ENCODE results near the gene SDR39U1. TPM values are rescaled to one million over a fixed set of nuclear protein-coding genes. Genes with fewer than 3 reads are reported as not detected.
"Not testable (repeated sequence)": the region's sequence is repeated elsewhere in the genome, so short reads cannot be mapped to it uniquely, and the experiment has no call there.

The SDR39U1 gene
- polyA plus RNA-seq, 1 donor from 2014 or later, result 142 TPM

- TF ChIP-seq RAD21 (conservative IDR thresholded peaks at IDR 0.05) (no peak), MXI1 (conservative IDR thresholded peaks at IDR 0.05; ENCODE audit: poor library complexity, severe bottlenecking) (no peak), EP300 (conservative IDR thresholded peaks at IDR 0.05; ENCODE audit: poor library complexity, severe bottlenecking) (no peak), TAF1 (IDR thresholded peaks at IDR 0.05; ENCODE audit: low read depth) (no peak), SMC3 (conservative IDR thresholded peaks at IDR 0.05; ENCODE audit: poor library complexity) (no peak), POLR2AphosphoS5 (IDR thresholded peaks at IDR 0.05) (no peak), REST (IDR thresholded peaks at IDR 0.05; ENCODE audit: borderline replicate concordance) (no peak), EZH2 (IDR thresholded peaks at IDR 0.05; ENCODE audit: borderline replicate concordance, insufficient read depth, low read length, poor library complexity, severe bottlenecking) (no peak), CTCF (IDR thresholded peaks at IDR 0.05; ENCODE audit: poor library complexity, severe bottlenecking) (no peak)
- Histone ChIP-seq H3K9ac (ENCODE audit: low read length) (no peak overlapping the region), H3K27ac (ENCODE audit: low read length) (no peak overlapping the region), H3F3A (ENCODE audit: insufficient read depth, low read length, poor library complexity, severe bottlenecking) (no peaks in the 10 kb centered on the region), H3K79me2 (replicated peaks; ENCODE audit: insufficient read depth, low read length) (no peaks in the 10 kb centered on the region), H4K20me1 (ENCODE audit: insufficient read depth) (no peaks in the 10 kb centered on the region), H2AFZ (ENCODE audit: low read depth, low read length) (no peak overlapping the region), H3K36me3 (ENCODE audit: insufficient read depth, low read length) (no peaks in the 10 kb centered on the region), H3K27me3 (ENCODE audit: insufficient read depth, low read depth, low read length) (no peaks in the 10 kb centered on the region), H3K4me3 (ENCODE audit: low read length) (no peak overlapping the region), H3K4me2 (ENCODE audit: low read length) (no peak overlapping the region), H3K9me3 (ENCODE audit: low read length) (no peaks in the 10 kb centered on the region), H3K9me2 (ENCODE audit: insufficient read depth, low read length) (no peaks in the 10 kb centered on the region)
These were observed 41.2 kb upstream of the SDR39U1 start for GRCh38 chr14:24483604-24484252.

DNA sequence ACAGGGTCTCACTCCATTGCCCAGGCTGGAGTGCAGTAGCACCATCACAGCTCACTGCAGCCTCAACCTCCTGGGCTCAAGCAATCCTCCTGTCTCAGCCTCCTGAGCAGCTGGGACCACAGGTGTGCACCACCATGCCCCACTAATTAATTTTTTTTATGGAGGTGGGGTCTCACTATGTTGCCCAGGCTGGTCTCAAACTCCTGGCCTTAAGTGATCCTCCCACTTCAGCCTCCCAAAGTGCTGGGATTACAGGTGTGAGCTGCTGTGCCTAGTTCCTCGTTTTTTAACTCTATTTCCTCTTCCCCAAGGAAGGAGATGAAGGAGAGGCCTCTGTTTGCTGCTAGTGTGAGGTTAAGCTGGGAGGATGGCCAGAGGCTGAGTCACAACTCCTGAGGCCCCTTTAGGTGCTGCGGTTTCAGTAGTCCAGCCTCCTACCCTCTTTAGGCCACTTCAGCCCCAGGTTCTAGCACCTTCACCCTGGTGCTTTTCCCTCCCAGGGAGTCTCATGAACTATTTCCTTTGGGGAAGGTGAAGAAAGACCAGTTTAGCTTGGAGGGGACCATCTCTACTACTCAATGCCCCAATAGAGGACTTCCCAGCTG is 40.2 kb upstream of the SDR39U1 start:
- not testable (repeated sequence) for H3F3A ChIP-seq (ENCODE audit: insufficient read depth, low read length, poor library complexity, severe bottlenecking); H3K9me3 ChIP-seq (ENCODE audit: low read length); H3K27ac ChIP-seq (ENCODE audit: low read length); H2AFZ ChIP-seq (ENCODE audit: low read depth, low read length); H3K27me3 ChIP-seq (ENCODE audit: insufficient read depth, low read depth, low read length); H3K9me2 ChIP-seq (ENCODE audit: insufficient read depth, low read length); H3K79me2 ChIP-seq (replicated peaks; ENCODE audit: insufficient read depth, low read length); H3K4me3 ChIP-seq (ENCODE audit: low read length); H3K36me3 ChIP-seq (ENCODE audit: insufficient read depth, low read length); H4K20me1 ChIP-seq (ENCODE audit: insufficient read depth); H3K9ac ChIP-seq (ENCODE audit: low read length); H3K4me2 ChIP-seq (ENCODE audit: low read length)

Data from neural cell (in vitro differentiated cells).